ENCODE data around the gene OTUD3.

Gene OTUD3

DNA sequence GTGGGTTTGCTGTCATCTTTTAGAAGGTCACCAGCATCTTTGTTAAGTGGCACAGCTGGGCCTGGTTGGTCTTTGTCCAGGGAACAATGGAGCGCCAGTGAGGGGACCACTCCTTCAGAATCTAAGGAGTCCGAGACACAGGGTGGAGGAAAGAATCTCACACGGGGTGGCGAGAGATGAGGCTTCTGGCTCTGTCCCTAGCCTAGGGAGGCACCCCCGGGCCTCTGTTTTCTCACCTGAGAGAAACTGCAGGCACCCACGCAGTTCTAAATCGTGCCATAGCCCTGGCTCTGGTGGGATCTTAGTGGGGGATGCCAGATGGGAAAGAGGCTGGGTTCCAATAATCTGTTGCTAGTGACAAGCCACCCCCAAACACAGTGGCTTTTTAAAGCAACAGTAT lies 52.1 kb downstream of the OTUD3 start:
- Histone ChIP-seq H2AK5ac (ENCODE audit: low read depth, low read length) (no peak overlapping the region), H2BK5ac (ENCODE audit: low read length) (no peak overlapping the region), H3K14ac (ENCODE audit: low read length) (no peak overlapping the region), H3K18ac (ENCODE audit: low read length) (no peak overlapping the region), H3K36me3 (replicated peaks in 1 of 2; ENCODE audit: control insufficient read depth in 2 of 2, insufficient read depth in 2 of 2, low read length in 2 of 2) (no peaks in the 10 kb centered on the region), H2BK120ac (ENCODE audit: low read depth, low read length) (no peak overlapping the region), H2AFZ (ENCODE audit: low read length) (no peak overlapping the region), H3K4me3 (ENCODE audit: low read length in 2 of 2) (no peak overlapping the region), H3K4me2 (ENCODE audit: insufficient read depth, low read length, poor library complexity, severe bottlenecking) (no peak overlapping the region), H4K8ac (ENCODE audit: low read depth, low read length) (no peak overlapping the region), H2BK15ac (ENCODE audit: low read length) (no peak overlapping the region), H3K9me3 (replicated peaks in 1 of 2; ENCODE audit: control insufficient read depth in 2 of 2, insufficient read depth in 1 of 2, low read depth in 1 of 2, low read length in 2 of 2) (peaks cover 2 to 10% of the 10 kb centered on the region in 2 donors), H3K4me1 (ENCODE audit: control insufficient read depth in 2 of 2, insufficient read depth in 1 of 2, low read depth in 1 of 2, low read length in 2 of 2) (no peaks in the 10 kb centered on the region), H3K23ac (ENCODE audit: low read depth, low read length, poor library complexity) (no peak overlapping the region), H3K4ac (ENCODE audit: low read length) (no peak overlapping the region), H3K27me3 (ENCODE audit: control insufficient read depth in 3 of 3, insufficient read depth in 3 of 3, low read depth in 1 of 3, low read length in 3 of 3) (no peaks in the 10 kb centered on the region), H3K79me1 (ENCODE audit: low read depth, low read length) (no peaks in the 10 kb centered on the region), H3K9ac (ENCODE audit: low read depth, low read length, poor library complexity) (no peak overlapping the region), H4K91ac (ENCODE audit: low read depth, low read length, poor library complexity) (no peak overlapping the region), H3K27ac (replicated peaks; ENCODE audit: low read length) (no peak overlapping the region), H2BK12ac (ENCODE audit: low read length) (no peak overlapping the region)
- no peak for DNase-seq (ENCODE audit: low spot score)
- no CpG with 5 or more reads among the region's 7 CpGs for WGBS, 2 donors (ENCODE audit: extremely low coverage in 2 of 2, insufficient read length in 2 of 2, insufficient replicate concordance in 1 of 2)

DNA sequence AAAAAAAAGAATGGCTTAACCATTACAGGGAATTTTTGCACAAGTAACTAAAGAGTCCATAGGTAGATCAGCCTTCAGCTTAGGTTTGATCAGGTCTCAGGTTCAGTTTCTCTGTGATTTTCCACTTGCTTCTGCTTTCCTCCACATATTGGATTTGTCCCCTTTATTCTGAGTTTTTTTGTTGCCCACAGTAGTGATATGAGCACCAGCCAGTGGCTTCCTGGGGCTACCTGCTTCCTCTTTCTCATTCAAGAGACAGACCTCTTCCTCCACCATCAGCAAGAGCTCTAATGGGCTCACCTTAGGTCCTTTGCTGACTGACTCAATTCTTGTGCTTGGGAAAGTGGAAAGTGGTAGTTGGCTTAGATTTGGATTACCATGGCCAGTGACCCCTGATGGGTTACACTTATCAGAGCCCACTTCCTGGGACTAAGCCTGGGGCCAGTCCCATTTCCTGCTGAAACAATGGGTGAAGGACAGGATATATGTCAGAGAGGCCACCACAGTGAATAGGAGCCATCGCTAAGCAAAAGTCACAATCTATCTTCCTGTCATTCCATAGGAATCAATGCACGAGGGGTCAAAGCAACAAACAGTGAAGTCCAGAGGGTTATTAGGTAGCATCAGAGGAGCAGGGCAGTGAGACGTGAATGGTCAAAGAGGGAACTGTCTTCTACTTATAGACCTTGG lies 54.0 kb downstream of the OTUD3 start:
- no peak overlapping the region for H3K4me2 ChIP-seq (ENCODE audit: insufficient read depth, low read length, poor library complexity, severe bottlenecking)
- peaks cover 2 to 5% of the 10 kb centered on the region in 2 donors for H3K9me3 ChIP-seq (replicated peaks in 1 of 2; ENCODE audit: control insufficient read depth in 2 of 2, insufficient read depth in 1 of 2, low read depth in 1 of 2, low read length in 2 of 2)
- no peak overlapping the region for H2BK5ac ChIP-seq (ENCODE audit: low read length)
- peaks cover 0 to under 1% of the 10 kb centered on the region in 2 donors for H3K4me1 ChIP-seq (ENCODE audit: control insufficient read depth in 2 of 2, insufficient read depth in 1 of 2, low read depth in 1 of 2, low read length in 2 of 2)
- H2AFZ ChIP-seq (ENCODE audit: low read length) = no peak overlapping the region
- no peaks in the 10 kb centered on the region for H3K36me3 ChIP-seq (replicated peaks in 1 of 2; ENCODE audit: control insufficient read depth in 2 of 2, insufficient read depth in 2 of 2, low read length in 2 of 2)
- H3K4me3 ChIP-seq (ENCODE audit: low read length in 2 of 2) = no peak overlapping the region
- no peak overlapping the region for H2BK12ac ChIP-seq (ENCODE audit: low read length)
- no peak overlapping the region for H3K9ac ChIP-seq (ENCODE audit: low read depth, low read length, poor library complexity)
- DNase-seq (ENCODE audit: low spot score) = no peak
- no CpG with 5 or more reads among the region's 3 CpGs for WGBS, 2 donors (ENCODE audit: extremely low coverage in 2 of 2, insufficient read length in 2 of 2, insufficient replicate concordance in 1 of 2)
- H4K8ac ChIP-seq (ENCODE audit: low read depth, low read length) = no peak overlapping the region
- H3K23ac ChIP-seq (ENCODE audit: low read depth, low read length, poor library complexity) = no peak overlapping the region
- no peak overlapping the region for H3K18ac ChIP-seq (ENCODE audit: low read length)
- H3K27me3 ChIP-seq (ENCODE audit: control insufficient read depth in 3 of 3, insufficient read depth in 3 of 3, low read depth in 1 of 3, low read length in 3 of 3) = no peaks in the 10 kb centered on the region
- no peak overlapping the region for H3K4ac ChIP-seq (ENCODE audit: low read length)
- H4K91ac ChIP-seq (ENCODE audit: low read depth, low read length, poor library complexity) = no peak overlapping the region
- no peaks in the 10 kb centered on the region for H3K79me1 ChIP-seq (ENCODE audit: low read depth, low read length)
- no peak overlapping the region for H3K14ac ChIP-seq (ENCODE audit: low read length)
- no peak overlapping the region for H3K27ac ChIP-seq (replicated peaks; ENCODE audit: low read length)
- no peak overlapping the region for H2AK5ac ChIP-seq (ENCODE audit: low read depth, low read length)
- no peak overlapping the region for H2BK15ac ChIP-seq (ENCODE audit: low read length)
- H2BK120ac ChIP-seq (ENCODE audit: low read depth, low read length) = no peak overlapping the region

DNA sequence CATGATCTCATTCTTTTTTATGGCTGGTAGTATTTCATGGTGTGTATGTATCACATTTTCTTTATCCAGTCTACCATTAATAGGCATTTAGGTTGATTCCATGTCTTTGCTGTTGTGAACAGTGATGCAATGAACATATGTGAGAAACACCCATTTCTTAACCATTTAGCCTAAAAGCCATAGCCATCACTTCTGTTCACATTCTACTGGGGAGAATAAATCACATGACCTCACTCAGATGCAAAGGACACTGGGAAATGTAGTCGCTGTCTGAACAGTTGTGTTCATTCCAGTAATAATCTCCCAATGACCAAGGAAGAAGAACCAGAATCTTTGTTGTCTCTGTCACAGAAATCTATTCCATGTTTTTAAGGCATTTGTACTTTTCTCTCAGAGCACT lies 56.3 kb downstream of the OTUD3 start:
- H3K79me1 ChIP-seq (ENCODE audit: low read depth, low read length) = no peaks in the 10 kb centered on the region
- H3K9ac ChIP-seq (ENCODE audit: low read depth, low read length, poor library complexity) = no peak overlapping the region
- H3K9me3 ChIP-seq (replicated peaks in 1 of 2; ENCODE audit: control insufficient read depth in 2 of 2, insufficient read depth in 1 of 2, low read depth in 1 of 2, low read length in 2 of 2) = no peaks in the 10 kb centered on the region
- no peak overlapping the region for H2BK15ac ChIP-seq (ENCODE audit: low read length)
- DNase-seq (ENCODE audit: low spot score) = no peak
- no peak overlapping the region for H3K27ac ChIP-seq (replicated peaks; ENCODE audit: low read length)
- no peak overlapping the region for H2BK120ac ChIP-seq (ENCODE audit: low read depth, low read length)
- H3K4me2 ChIP-seq (ENCODE audit: insufficient read depth, low read length, poor library complexity, severe bottlenecking) = no peak overlapping the region
- no peak overlapping the region for H3K4me3 ChIP-seq (ENCODE audit: low read length in 2 of 2)
- no peak overlapping the region for H3K14ac ChIP-seq (ENCODE audit: low read length)
- no peak overlapping the region for H2BK12ac ChIP-seq (ENCODE audit: low read length)
- no peak overlapping the region for H3K23ac ChIP-seq (ENCODE audit: low read depth, low read length, poor library complexity)
- H3K27me3 ChIP-seq (ENCODE audit: control insufficient read depth in 3 of 3, insufficient read depth in 3 of 3, low read depth in 1 of 3, low read length in 3 of 3) = no peaks in the 10 kb centered on the region
- H2AK5ac ChIP-seq (ENCODE audit: low read depth, low read length) = no peak overlapping the region
- no peaks in the 10 kb centered on the region for H3K36me3 ChIP-seq (replicated peaks in 1 of 2; ENCODE audit: control insufficient read depth in 2 of 2, insufficient read depth in 2 of 2, low read length in 2 of 2)
- WGBS, 2 donors (ENCODE audit: extremely low coverage in 2 of 2, insufficient read length in 2 of 2, insufficient replicate concordance in 1 of 2) = no CpG with 5 or more reads among the region's 1 CpG
- no peak overlapping the region for H2AFZ ChIP-seq (ENCODE audit: low read length)
- H3K4me1 ChIP-seq (ENCODE audit: control insufficient read depth in 2 of 2, insufficient read depth in 1 of 2, low read depth in 1 of 2, low read length in 2 of 2) = peaks cover 0 to 2% of the 10 kb centered on the region in 2 donors
- H4K91ac ChIP-seq (ENCODE audit: low read depth, low read length, poor library complexity) = no peak overlapping the region
- no peak overlapping the region for H4K8ac ChIP-seq (ENCODE audit: low read depth, low read length)
- no peak overlapping the region for H2BK5ac ChIP-seq (ENCODE audit: low read length)
- no peak overlapping the region for H3K18ac ChIP-seq (ENCODE audit: low read length)
- no peak overlapping the region for H3K4ac ChIP-seq (ENCODE audit: low read length)

DNA sequence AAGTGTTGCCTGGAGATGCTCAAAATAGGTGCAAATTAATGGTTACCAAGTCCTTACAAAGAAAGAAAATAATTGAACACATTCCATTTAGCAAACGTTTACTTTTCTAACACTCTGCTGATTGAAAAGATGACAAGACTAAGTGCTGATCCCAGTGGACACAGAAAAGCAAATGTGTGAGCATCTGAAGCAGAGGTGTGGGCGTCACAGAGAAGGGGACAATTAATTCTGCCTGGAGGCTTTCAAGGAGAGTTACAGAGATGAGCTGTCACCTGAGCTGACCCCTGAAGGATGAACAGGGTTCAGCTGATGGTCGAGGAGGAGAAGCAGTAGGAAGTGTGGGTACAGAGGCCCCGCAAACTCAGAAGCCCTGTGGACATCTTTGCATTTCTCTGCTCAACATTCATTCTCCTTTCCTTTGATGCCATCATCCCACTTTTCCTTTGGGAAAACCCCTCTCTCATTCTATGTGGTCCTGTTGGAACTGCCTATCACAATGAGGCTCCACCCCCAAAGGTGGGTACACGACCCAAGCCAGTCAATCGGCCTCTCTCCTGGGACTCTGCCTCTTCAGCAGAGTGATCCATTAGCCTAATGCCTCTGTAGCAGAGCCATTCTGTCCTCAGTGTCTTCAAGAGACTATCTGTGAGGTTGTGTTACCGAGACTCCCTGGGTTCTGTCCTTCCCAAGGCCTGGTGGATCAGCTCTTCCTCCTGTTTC lies 58.5 kb downstream of the OTUD3 start:
- H3K18ac ChIP-seq (ENCODE audit: low read length) = no peak overlapping the region
- H2BK5ac ChIP-seq (ENCODE audit: low read length) = no peak overlapping the region
- no peak overlapping the region for H3K27ac ChIP-seq (replicated peaks; ENCODE audit: low read length)
- no peak overlapping the region for H3K4me3 ChIP-seq (ENCODE audit: low read length in 2 of 2)
- no peak overlapping the region for H3K9ac ChIP-seq (ENCODE audit: low read depth, low read length, poor library complexity)
- DNase-seq (ENCODE audit: low spot score) = no peak
- no peak overlapping the region for H3K4ac ChIP-seq (ENCODE audit: low read length)
- no peak overlapping the region for H3K14ac ChIP-seq (ENCODE audit: low read length)
- no peak overlapping the region for H2AK5ac ChIP-seq (ENCODE audit: low read depth, low read length)
- H3K4me2 ChIP-seq (ENCODE audit: insufficient read depth, low read length, poor library complexity, severe bottlenecking) = no peak overlapping the region
- H4K91ac ChIP-seq (ENCODE audit: low read depth, low read length, poor library complexity) = no peak overlapping the region
- no peak overlapping the region for H2BK12ac ChIP-seq (ENCODE audit: low read length)
- WGBS, 2 donors (ENCODE audit: extremely low coverage in 2 of 2, insufficient read length in 2 of 2, insufficient replicate concordance in 1 of 2) = no CpG with 5 or more reads among the region's 7 CpGs
- H2BK120ac ChIP-seq (ENCODE audit: low read depth, low read length) = no peak overlapping the region
- H3K36me3 ChIP-seq (replicated peaks in 1 of 2; ENCODE audit: control insufficient read depth in 2 of 2, insufficient read depth in 2 of 2, low read length in 2 of 2) = no peaks in the 10 kb centered on the region
- H4K8ac ChIP-seq (ENCODE audit: low read depth, low read length) = no peak overlapping the region
- no peaks in the 10 kb centered on the region for H3K79me1 ChIP-seq (ENCODE audit: low read depth, low read length)
- H2BK15ac ChIP-seq (ENCODE audit: low read length) = no peak overlapping the region
- H3K23ac ChIP-seq (ENCODE audit: low read depth, low read length, poor library complexity) = no peak overlapping the region
- no peaks in the 10 kb centered on the region for H3K27me3 ChIP-seq (ENCODE audit: control insufficient read depth in 3 of 3, insufficient read depth in 3 of 3, low read depth in 1 of 3, low read length in 3 of 3)
- peaks cover 0 to 2% of the 10 kb centered on the region in 2 donors for H3K4me1 ChIP-seq (ENCODE audit: control insufficient read depth in 2 of 2, insufficient read depth in 1 of 2, low read depth in 1 of 2, low read length in 2 of 2)
- no peak overlapping the region for H2AFZ ChIP-seq (ENCODE audit: low read length)
- H3K9me3 ChIP-seq (replicated peaks in 1 of 2; ENCODE audit: control insufficient read depth in 2 of 2, insufficient read depth in 1 of 2, low read depth in 1 of 2, low read length in 2 of 2) = no peaks in the 10 kb centered on the region
